ENCODE data around the gene FOXO6.
A peak's percentile ranks its signal among the peaks of the same experiment; 100 is the strongest.

FOXO6 gene

DNA sequence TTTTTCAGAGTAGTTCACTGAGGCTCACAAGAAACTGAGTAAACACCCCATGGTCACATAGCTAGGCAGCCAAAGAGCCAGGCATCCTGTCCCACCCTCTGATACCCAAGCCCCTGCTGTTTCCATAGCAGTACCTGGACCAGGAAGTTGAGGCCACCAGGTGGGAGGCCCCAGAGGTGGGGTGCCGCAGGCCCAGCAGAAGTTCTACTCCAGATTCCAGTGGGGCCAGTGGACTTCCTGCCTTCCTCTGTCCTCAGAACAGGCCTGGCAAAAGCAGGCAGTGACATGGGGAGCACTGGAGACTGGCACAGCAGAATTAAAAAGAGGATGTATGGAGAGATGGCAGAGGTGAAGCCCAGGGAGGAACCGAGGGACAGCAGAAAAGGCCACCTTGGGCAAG lies 19.0 kb downstream of the FOXO6 start:
- no peak for TF ChIP-seq POLR2A (IDR thresholded peaks at IDR 0.05; ENCODE audit: extremely low read depth, insufficient read length)
- no peak overlapping the region for H3K4me3 ChIP-seq (ENCODE audit: low read depth, low read length)
- no peak for DNase-seq (ENCODE audit: low read depth)

DNA sequence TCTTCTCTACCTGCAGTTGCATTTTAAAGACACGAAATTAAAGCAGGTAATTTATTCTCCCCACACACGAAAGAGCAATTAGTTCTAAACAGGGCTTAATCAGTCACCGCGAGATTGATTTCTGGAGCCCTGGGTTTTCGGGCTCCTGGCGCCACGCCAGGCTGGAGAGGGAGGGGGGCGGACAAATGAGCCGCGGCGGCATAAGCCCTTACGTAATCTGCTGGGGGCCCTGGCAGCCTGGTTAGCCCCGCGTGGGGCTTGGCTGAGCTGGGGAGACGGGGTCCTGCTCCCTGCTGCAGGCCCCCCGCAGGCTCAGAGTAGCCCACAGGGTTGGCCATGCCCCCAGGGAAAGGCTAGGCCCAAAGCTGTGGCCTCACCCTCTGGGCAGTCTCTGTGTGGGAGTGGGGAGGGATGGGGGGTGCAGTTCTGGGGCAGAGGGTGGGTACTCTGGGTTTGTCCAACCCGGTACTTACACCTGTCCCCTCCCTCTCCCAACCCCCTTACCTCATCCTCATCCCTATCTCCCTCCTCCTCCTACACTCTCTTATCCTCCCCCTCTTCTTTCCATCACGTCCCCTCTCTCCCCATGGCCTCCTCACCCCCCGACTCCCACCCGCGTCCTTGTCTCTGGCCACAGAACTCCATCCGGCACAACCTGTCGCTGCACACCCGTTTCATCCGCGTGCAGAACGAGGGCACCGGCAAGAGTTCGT lies 19.9 kb downstream of the FOXO6 start:
- H3K4me3 ChIP-seq (ENCODE audit: low read depth, low read length), result no peak overlapping the region
- peak; percentile 66 for DNase-seq (ENCODE audit: low read depth)
- TF ChIP-seq MYC (IDR thresholded peaks at IDR 0.05; ENCODE audit: low read depth, low read length), result no peak
- TF ChIP-seq, protein P1, sequence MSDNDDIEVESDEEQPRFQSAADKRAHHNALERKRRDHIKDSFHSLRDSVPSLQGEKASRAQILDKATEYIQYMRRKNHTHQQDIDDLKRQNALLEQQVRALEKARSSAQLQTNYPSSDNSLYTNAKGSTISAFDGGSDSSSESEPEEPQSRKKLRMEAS (IDR thresholded peaks at IDR 0.05; ENCODE audit: low read depth, low read length), result no peak
- TF ChIP-seq POLR2A (IDR thresholded peaks at IDR 0.05; ENCODE audit: extremely low read depth, insufficient read length), result no peak
- TF ChIP-seq, protein P2, sequence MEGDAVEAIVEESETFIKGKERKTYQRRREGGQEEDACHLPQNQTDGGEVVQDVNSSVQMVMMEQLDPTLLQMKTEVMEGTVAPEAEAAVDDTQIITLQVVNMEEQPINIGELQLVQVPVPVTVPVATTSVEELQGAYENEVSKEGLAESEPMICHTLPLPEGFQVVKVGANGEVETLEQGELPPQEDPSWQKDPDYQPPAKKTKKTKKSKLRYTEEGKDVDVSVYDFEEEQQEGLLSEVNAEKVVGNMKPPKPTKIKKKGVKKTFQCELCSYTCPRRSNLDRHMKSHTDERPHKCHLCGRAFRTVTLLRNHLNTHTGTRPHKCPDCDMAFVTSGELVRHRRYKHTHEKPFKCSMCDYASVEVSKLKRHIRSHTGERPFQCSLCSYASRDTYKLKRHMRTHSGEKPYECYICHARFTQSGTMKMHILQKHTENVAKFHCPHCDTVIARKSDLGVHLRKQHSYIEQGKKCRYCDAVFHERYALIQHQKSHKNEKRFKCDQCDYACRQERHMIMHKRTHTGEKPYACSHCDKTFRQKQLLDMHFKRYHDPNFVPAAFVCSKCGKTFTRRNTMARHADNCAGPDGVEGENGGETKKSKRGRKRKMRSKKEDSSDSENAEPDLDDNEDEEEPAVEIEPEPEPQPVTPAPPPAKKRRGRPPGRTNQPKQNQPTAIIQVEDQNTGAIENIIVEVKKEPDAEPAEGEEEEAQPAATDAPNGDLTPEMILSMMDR (IDR thresholded peaks at IDR 0.05; ENCODE audit: low read depth, low read length), result no peak

DNA sequence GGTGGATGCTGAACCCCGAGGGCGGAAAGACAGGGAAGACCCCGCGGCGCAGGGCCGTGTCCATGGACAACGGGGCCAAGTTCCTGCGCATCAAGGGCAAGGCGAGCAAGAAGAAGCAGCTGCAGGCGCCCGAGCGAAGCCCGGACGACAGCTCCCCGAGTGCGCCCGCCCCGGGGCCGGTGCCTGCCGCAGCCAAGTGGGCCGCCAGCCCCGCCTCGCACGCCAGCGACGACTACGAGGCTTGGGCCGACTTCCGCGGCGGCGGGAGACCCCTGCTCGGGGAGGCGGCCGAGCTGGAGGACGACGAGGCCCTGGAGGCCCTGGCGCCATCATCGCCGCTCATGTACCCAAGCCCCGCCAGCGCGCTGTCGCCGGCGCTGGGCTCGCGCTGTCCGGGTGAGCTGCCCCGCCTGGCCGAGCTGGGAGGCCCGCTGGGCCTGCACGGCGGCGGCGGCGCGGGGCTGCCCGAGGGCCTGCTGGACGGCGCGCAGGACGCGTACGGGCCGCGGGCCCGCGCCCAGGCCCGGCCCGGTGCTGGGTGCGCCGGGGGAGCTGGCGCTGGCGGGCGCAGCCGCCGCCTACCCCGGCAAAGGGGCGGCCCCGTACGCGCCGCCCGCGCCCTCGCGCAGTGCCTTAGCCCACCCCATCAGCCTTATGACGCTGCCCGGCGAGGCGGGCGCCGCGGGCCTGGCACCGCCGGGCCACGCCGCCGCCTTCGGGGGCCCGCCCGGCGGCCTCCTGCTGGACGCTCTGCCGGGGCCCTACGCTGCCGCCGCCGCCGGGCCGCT lies 20.7 kb downstream of the FOXO6 start:
- no peak for DNase-seq (ENCODE audit: low read depth)
- TF ChIP-seq, protein P2 (IDR thresholded peaks at IDR 0.05; ENCODE audit: low read depth, low read length), result no peak
- TF ChIP-seq POLR2A (IDR thresholded peaks at IDR 0.05; ENCODE audit: extremely low read depth, insufficient read length) (no peak), MYC (IDR thresholded peaks at IDR 0.05; ENCODE audit: low read depth, low read length) (no peak)
- TF ChIP-seq, protein P1 (IDR thresholded peaks at IDR 0.05; ENCODE audit: low read depth, low read length), result no peak
- no peak overlapping the region for H3K4me3 ChIP-seq (ENCODE audit: low read depth, low read length)

DNA sequence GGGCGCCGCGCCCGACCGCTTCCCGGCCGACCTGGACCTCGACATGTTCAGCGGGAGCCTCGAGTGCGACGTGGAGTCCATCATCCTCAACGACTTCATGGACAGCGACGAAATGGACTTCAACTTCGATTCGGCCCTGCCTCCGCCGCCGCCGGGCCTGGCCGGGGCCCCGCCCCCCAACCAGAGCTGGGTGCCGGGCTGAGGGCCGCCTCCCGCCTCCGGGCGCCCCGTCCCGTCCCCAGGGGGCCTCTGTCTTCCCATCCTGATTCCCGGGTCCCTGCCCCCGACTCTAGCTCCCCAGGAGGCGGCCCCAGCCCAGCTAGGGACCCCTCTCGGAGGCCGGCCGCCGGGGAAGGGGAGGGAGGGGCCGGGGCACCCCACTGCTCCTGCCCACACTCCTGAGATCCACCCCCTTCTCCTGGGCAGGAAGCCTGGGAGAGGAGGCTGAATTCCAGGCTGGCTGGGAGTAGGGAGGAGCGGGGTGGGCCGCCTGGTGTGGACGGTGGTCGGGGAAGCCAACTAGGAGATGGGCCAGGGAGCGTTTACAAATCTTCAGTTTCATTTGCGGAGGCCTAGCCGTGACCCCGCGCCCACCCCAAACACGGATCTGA lies 21.4 kb downstream of the FOXO6 start:
- TF ChIP-seq MYC (IDR thresholded peaks at IDR 0.05; ENCODE audit: low read depth, low read length) (no peak), POLR2A (IDR thresholded peaks at IDR 0.05; ENCODE audit: extremely low read depth, insufficient read length) (no peak)
- TF ChIP-seq, protein P1 (IDR thresholded peaks at IDR 0.05; ENCODE audit: low read depth, low read length), result no peak
- TF ChIP-seq, protein P2 (IDR thresholded peaks at IDR 0.05; ENCODE audit: low read depth, low read length), result no peak
- DNase-seq (ENCODE audit: low read depth), result no peak
- H3K4me3 ChIP-seq (ENCODE audit: low read depth, low read length), result no peak overlapping the region

DNA sequence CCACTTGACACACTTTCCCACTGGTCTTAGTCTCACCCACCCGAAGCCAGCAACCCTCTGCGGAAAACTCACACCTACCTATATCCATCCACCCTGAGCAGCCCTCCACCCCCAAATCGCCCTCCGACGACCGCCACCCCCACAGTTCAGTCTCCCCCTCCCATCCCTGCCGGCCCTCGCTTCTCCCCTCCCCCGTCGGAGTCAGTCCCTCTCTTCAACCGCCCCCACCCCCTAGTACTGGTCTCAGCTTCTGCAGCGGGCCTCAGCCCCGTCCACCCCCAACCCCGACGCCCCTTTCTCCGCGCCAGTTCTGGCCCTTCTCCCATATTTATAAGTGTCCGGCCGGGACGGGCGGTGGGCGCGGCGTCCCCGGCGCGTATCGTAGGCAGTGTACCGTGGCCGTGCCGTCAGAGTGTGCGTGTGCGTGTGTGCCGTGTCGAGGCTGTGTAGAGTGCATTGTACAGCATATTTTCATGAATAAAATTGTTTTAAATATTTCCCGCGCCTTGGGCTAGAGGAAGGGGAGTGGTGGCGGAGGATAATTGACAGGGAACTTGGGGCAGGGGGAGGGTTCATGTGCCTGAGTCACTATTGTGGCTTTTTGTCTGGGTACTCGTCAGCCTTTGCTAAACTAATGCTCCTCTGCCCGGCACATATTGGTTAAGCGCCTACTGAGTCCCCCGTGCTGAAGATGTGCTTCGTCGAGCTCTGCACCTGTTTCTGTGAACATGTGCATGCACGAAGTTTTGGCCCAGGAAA lies 22.0 kb downstream of the FOXO6 start:
- H3K4me3 ChIP-seq (ENCODE audit: low read depth, low read length), result no peak overlapping the region
- DNase-seq (ENCODE audit: low read depth), result peak; percentile 80
- no peak for TF ChIP-seq POLR2A (IDR thresholded peaks at IDR 0.05; ENCODE audit: extremely low read depth, insufficient read length)
- TF ChIP-seq, protein P1 (IDR thresholded peaks at IDR 0.05; ENCODE audit: low read depth, low read length), result peak; percentile 37
- TF ChIP-seq, protein P2 (IDR thresholded peaks at IDR 0.05; ENCODE audit: low read depth, low read length), result no peak
- TF ChIP-seq MYC (IDR thresholded peaks at IDR 0.05; ENCODE audit: low read depth, low read length), result peak; percentile 41; the same call in 1 of the 2 replicates

Data from NB4 (cell line).